Measurements from ENCODE around the gene SLC27A2.

DNA sequence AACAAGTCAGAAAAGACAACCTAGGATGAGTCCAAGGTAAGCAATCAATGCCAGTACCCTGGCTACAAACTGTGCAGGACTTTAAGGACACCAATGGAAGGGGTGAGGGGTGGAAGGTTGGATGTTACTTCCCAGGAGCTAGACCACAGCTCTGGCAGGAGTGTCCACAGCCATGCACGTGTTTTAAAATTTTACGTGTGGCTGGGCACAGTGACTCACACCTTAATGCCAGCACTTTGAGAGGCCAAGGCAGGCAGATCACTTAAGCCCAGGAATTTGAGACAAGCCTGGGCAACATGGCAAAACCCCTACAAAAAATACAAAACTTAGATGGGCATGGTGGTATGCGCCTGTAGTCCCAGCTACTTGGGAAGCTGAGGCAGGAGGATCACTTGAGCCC lies 98.3 kb downstream of the SLC27A2 start:
- TF ChIP-seq EZH2 (IDR thresholded peaks at IDR 0.05): no peak
- TF ChIP-seq FOXP2 (optimal IDR thresholded peaks at IDR 0.05; ENCODE audit: control extremely low read depth, extremely low read length, insufficient read depth): no peak
- no peak for TF ChIP-seq POLR2AphosphoS5 (IDR thresholded peaks at IDR 0.05; ENCODE audit: borderline replicate concordance, low read depth, low read length)
